GM18517 (cell line): Measurements from ENCODE around the gene GRM4.

Experiments used
- ATAC-seq: cut with Tn5 transposase; IDR thresholded peaks from one replicate; pipeline ENCODE4 v1.9.1; 2021; ENCODE audit warnings: mild to moderate bottlenecking, moderate library complexity; ENCODE audit not compliant: unreplicated experiment

Gene GRM4

DNA sequence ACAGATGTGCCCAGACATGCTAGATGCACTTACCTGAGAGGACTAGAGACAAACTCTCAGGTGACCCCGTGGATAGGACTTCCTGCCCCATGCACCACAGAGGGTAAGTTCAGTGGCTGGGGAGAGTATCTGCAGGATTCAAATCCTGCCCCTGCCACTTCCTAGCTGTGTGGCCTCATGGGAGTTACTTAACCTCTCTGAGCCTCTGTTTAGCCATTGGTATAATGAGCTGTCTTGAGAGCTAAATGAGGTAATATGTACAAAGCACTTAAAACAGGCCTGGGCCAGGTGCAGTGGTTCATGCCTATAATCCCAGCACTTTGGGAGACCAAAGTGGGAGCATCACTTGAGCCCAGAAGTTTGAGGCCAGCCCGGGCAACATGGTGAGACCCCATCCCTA, 59.3 kb downstream of the GRM4 start:
- no peak for ATAC-seq

DNA sequence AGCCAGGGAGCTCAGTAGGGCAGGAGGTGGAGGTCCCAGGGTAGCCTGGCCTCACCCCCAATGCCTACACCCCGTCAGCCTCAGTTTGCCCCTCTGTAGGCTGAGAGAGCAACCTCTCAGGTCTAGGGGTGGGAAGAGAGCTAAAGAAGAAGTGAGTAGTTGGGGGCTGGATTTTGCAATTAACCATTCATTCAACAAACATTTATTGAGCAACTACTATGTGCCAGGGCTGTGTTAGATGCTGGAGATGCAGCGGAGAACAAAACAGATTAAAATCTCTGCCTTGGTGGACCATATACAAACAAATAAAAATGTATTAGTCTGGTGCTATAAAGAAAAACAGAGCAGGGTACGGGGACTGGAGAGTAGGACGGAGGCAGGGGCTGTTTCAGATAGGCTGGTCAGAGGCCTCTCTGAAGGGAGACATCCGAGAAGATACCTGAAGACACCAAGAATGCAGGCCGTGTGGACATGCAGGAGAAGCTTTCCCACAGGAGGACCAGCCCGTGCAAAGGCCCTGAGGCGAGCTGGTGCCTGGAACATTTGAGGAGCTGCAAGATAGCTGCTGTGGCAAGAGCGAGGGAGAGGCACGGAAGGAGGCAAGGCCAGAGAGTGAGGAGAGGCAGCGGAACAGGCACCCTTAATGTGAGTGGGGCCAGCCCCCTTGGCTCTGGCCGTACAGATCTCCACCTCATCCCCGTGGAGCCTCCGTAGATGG, 60.3 kb downstream of the GRM4 start:
- no peak for ATAC-seq

DNA sequence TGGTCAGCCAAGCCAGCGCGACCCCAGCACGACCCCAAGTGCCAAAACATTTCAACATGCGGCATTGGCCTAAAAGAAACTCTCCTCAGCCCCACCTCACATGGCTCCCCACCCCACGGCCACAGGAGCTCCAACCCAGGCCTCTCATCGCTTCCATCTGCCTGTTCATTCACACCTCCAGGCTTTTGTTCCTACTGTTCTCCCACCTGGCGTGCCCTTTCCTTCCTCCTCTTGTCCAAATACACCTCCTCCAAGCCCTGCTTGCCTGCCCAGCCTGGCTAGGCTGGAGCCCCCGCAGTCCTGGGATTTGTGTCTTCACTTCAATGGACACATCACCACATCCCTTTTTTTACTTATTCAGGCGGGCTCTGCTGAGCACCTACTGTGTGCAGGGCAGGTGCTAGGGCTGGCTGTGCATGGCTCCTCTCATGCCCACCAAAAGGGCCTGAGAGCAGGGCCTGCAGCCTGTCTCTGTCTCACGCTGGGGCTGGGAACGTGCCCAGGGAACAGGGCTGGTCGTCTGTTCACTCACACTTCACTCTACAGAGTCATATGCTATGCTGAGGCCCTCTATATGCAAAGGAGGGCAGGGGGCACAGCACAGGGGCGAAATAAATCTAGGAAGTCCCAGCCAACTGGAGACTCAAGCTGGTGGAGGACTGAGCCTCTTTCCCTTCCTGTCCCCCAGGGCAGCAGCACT, 61.1 kb downstream of the GRM4 start:
- no peak for ATAC-seq

- no peak for ATAC-seq
Observed at GRCh38 chr6:34082864-34083626, 62.8 kb downstream of the GRM4 start.

- ATAC-seq, result no peak
Observed at GRCh38 chr6:34082348-34082747, 63.5 kb downstream of the GRM4 start.

DNA sequence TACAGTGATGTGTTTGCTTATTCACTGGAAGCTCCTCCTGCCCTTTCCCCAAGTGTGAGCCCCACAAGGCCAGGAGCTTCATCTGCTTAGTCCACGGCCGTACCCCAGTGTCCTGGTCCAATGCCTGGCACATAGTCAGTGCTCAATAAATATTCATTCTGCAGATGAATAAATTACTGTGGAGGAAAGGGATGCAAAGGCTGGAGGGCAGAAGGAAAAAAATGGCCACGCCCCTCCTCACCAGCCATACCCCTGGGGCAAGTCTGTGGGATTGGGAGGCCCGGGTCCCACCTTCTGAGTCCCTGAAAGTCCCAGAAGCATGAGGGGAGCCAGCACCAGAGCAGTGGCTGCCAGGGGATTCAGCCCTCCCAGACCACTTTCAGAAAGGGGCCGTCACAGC, 65.5 kb downstream of the GRM4 start:
- ATAC-seq, result no peak

DNA sequence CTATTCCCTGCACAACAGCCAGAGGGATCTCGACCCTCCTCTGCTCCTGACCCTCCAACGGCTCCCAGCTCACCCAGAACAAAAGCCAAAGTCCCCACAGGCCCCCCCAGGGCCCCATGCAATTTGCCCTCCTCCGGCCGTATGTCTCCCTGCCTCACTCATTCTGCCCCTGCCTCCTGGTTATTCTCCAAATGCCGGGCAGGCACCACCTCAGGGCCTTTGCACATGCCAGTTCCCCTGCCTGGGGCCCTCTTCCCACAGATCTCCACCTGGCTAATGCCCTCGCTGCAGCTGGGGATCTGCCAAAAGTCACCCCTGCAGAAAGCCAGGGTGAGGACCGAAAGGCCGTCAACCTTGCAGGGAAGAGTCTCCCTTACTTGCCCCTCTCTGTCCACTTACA, 66.0 kb downstream of the GRM4 start:
- no peak for ATAC-seq

- no peak for ATAC-seq
Observed at GRCh38 chr6:34075906-34076305, 70.0 kb downstream of the GRM4 start.

DNA sequence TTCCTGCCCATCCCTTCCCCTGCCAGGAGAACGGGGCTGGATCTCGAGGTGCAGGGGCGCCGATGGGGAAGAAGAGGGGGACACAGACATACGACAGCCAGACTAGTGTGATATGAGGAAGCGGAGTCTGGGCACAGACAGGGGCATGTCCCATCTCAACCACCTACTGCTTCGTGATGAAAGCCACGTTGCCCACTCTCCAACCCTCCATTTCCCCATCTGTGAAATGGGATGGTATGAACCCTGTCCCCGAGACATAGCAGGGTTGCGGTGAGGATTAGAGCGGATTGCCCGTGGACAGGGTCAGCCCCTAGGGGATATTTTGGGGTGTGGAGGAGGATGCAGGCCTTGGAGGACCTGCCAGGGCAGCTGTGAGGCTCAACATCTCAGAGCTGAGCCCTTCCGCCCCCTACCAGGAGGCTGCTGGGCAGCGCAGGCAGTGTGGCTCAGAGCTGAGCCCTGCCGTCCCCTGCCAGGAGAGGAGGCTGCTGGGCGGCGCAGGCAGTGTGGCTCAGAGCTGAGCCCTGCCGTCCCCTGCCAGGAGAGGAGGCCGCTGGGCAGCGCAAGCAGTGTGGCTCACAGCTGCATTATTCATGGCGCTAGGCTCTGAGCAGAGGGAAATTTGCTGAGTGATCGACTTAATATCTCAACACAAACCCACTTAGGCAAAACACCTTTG, 71.7 kb downstream of the GRM4 start:
- ATAC-seq, result no peak

GRCh38 chr6:34073540-34073939, 72.3 kb downstream of the GRM4 start:
- no peak for ATAC-seq

DNA sequence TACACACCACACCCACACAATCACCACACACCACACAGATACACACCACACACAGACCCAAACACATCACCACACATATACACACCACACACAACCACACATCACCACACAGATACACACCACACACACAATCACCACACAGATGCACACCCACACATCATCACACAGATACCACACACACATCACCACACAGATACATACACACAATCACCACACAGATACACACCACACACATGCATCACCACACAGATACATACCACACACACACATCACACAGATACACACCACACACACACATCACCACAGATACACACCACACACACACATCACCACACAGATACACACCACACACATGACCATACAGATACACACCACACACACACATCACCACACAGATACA, 73.2 kb downstream of the GRM4 start:
- no peak for ATAC-seq

DNA sequence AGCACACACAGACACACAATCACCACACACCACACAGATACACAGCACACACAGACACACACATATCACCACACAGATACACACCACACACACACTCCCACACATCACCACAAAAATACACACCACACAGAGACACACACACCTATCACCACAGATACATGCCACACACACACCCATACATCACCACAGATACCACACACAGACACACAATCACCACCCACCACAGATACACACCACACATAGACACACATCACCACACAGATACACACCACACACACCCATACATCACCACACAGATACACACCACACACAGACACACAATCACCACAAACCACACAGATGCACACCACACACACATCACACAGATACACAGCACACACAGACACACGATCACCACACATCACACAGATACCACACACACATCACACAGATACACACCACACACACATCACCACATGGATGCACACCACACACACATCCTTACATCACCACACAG, 74.0 kb downstream of the GRM4 start:
- no peak for ATAC-seq

- no peak for ATAC-seq
Observed at GRCh38 chr6:34071136-34071883, 74.6 kb downstream of the GRM4 start.

GRCh38 chr6:34070315-34071135, 75.4 kb downstream of the GRM4 start:
- ATAC-seq, result no peak

DNA sequence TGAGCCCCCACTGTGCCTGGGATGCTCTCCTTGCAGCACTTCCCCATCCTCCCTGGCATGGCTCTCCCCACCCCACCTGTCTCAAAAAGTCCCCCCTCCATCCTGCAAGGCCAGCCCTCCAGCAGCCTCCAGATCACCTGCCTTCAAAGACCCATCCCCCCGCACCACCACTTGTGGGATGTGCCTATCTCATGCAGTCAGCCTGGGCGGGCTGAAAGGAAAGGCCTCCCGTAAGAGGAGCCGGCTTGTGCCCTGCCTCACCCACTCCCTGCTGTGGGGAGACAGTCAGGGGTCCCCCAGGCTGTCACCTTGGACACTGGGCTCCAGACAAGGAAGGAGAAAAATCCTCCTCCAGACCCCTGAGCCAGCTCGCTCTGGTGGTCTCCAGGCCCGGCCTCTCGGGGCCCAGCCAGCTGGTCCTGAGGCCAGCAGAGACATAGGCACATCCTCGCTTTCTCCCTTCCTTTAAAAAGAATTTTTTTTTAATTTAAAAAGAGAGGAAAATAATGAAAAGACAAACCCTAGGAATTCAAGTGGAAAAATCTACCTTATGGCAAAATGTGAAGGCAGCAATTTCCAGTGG, 77.3 kb downstream of the GRM4 start:
- no peak for ATAC-seq

GRCh38 chr6:34067814-34068213, 78.1 kb downstream of the GRM4 start:
- no peak for ATAC-seq

DNA sequence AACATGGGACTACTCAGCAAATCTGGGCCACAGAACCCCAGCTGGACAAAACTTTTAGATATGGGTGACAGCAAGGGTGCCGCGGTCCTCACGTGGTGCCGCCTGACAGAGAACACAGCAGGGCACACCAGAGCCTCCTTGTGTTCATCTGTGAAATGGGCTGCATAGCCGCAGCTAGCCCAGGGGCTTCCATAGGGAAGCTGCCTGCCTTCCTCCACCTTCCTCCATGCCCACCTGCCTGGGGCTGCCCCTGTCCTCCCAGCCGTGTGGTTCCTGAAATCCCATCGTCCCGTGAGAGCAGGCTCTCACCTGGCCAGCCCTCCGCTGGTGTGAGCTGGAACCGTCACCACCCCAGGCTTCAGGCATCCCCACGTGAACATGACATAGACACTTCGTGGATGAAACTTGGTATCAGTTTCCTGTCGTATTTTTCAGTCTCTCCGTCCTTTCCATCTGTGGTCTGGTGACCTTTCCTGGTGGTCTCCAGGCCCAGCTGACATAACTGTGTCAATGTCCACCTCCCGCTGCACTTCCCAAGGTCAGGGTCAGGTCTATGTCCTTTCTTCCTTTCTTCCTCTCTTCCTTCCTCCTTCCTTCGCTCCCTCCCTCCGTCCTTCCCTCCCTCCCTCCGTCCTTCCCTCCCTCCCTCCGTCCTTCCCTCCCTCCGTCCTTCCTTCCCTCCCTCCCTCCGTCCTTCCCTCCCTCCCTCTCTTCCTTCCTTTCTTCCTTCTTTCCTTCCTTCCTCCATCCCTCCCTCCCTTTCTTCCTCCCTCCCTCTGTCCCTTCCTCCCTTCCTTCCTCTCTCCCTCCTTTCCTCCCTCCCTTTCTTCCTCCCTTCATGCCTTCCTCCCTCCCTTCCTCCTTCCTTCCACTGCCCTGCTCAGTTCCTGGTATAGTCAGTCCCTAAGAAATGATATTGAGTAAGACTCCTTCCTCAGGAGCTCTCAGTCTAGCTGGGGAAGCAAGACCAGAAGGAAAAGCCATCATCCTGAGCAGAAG, 78.8 kb downstream of the GRM4 start:
- ATAC-seq, result no peak

DNA sequence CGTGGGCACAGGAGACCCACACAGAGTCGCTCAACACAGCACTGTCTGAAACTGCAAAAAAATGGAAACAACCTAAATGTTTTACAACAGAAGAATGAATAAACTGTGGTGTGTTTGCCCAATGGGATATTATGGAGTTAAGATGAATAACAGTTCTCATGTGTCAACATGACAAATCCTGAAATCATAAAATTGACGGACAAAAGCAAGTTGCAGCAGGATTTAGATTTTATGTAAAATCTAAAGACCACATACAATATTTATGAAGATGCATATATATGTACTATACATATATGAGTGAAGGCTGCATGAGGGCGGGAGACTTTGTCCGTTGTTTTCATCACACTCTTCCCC, 79.7 kb downstream of the GRM4 start:
- ATAC-seq, result no peak
